Peyer's patch (tissue), 4 donors: Measurements from ENCODE around the gene MYO1H.

ENCODE experiments used
- CTCF ChIP-seq, 6 experiments: fragments of 450-650 bp in 4 of 6; fragments of 200-600 bp in 2 of 6; sonication (generic) in 1 of 6; IDR thresholded peaks; one replicate each; pipeline ENCODE4 v1.5.1; 2017 to 2019; ENCODE audit warnings: antibody characterized with exemption in 6 of 6, mild to moderate bottlenecking in 3 of 6, moderate library complexity in 1 of 6
- POLR2A ChIP-seq, 2 donors: fragments of 450-650 bp; IDR thresholded peaks; one replicate each; pipeline ENCODE4 v1.5.1; 2017; ENCODE audit warnings: antibody characterized with exemption in 2 of 2, mild to moderate bottlenecking in 2 of 2, moderate library complexity in 2 of 2

GRCh38 chr12:109331301-109331952, 16.3 kb upstream of the MYO1H start:
- TF ChIP-seq CTCF (IDR thresholded peaks at IDR 0.05) (no peak), POLR2A (IDR thresholded peaks at IDR 0.05) (no peak)
